ENCODE data around the gene LIG3. TPM values are rescaled to one million over a fixed set of nuclear protein-coding genes. Genes with fewer than 3 reads are reported as not detected.

Gene LIG3
- polyA plus RNA-seq, 1 of the 3 experiments (the other 2 are of a cell fraction): 25.7 TPM

GRCh38 chr17:35021520-35022380 lies 41.4 kb downstream of the LIG3 start:
- POLR2A ChIA-PET: no interaction called here
- Histone ChIP-seq H4K20me1 (ENCODE audit: insufficient read depth) (no peaks in the 10 kb centered on the region), H3K4me2 (peak overlapping the region; percentile 70; the same call in 1 of the 2 replicates), H3K4me3 (ENCODE audit: low read depth in 2 of 2, low read length in 1 of 2) (no peak overlapping the region), H3K79me2 (ENCODE audit: insufficient read depth) (no peaks in the 10 kb centered on the region; the same call in 1 of the 2 replicates), H3K27ac (ENCODE audit: low read depth in 2 of 2, low read length in 1 of 2) (peak overlapping the region in 1 of 2 experiments; percentile 93; a peak in 3 of 4 replicates), H3K4me1 (ENCODE audit: control insufficient read depth in 1 of 2, insufficient read depth in 2 of 2, low read depth in 1 of 2, low read length in 1 of 2) (peaks cover 0 to 23% of the 10 kb centered on the region in 2 experiments; a peak in 3 of 4 replicates), H3F3A (replicated peaks; ENCODE audit: insufficient read depth) (peaks cover 33% of the 10 kb centered on the region), H3K27me3 (ENCODE audit: insufficient read depth) (no peaks in the 10 kb centered on the region), H3K36me3 (replicated peaks in 1 of 2; ENCODE audit: control insufficient read depth in 1 of 2, insufficient read depth in 2 of 2, low read length in 1 of 2) (peaks cover 10 to 30% of the 10 kb centered on the region in 2 experiments), H3K9ac (peak overlapping the region; percentile 70), H3K9me3 (no peaks in the 10 kb centered on the region), H2AFZ (ENCODE audit: low read depth) (no peak overlapping the region), H3K9me2 (no peaks in the 10 kb centered on the region)
- TF ChIP-seq NRF1 (IDR thresholded peaks at IDR 0.05; ENCODE audit: low read depth, low read length): no peak
- TF ChIP-seq RCOR1 (IDR thresholded peaks at IDR 0.05; ENCODE audit: low read length): no peak
- no peak for TF ChIP-seq RXRA (IDR thresholded peaks at IDR 0.05; ENCODE audit: borderline replicate concordance, low read depth)
- no peak for TF ChIP-seq POLR2AphosphoS5 (IDR thresholded peaks at IDR 0.05; ENCODE audit: low read depth, low read length)
- TF ChIP-seq JUND (IDR thresholded peaks at IDR 0.05): no peak
- TF ChIP-seq ZBTB33 (IDR thresholded peaks at IDR 0.05; ENCODE audit: borderline replicate concordance, low read depth): no peak
- TF ChIP-seq SMC3 (IDR thresholded peaks at IDR 0.05; ENCODE audit: low read depth, low read length): no peak
- TF ChIP-seq FOXJ3 (CRISPR knock-in tag; IDR thresholded peaks at IDR 0.05): no peak
- no peak for TF ChIP-seq CHD2 (IDR thresholded peaks at IDR 0.05; ENCODE audit: low read length, partially characterized antibody)
- no peak for TF ChIP-seq USF2 (IDR thresholded peaks at IDR 0.05; ENCODE audit: borderline replicate concordance, low read depth, low read length)
- no peak for TF ChIP-seq RAD21 (IDR thresholded peaks at IDR 0.05; ENCODE audit: low read length)
- TF ChIP-seq MEF2A (IDR thresholded peaks at IDR 0.05; ENCODE audit: borderline replicate concordance, low read depth): no peak
- no peak for TF ChIP-seq SIN3A (IDR thresholded peaks at IDR 0.05; ENCODE audit: borderline replicate concordance, low read depth, low read length)
- no peak for TF ChIP-seq EZH2phosphoT487 (IDR thresholded peaks at IDR 0.05; ENCODE audit: borderline replicate concordance, low read depth)
- no peak for TF ChIP-seq MXI1 (IDR thresholded peaks at IDR 0.05; ENCODE audit: low read depth, low read length)
- no peak for TF ChIP-seq USF1 (IDR thresholded peaks at IDR 0.05; ENCODE audit: borderline replicate concordance, low read depth)
- TF ChIP-seq PBX3 (IDR thresholded peaks at IDR 0.05): no peak
- TF ChIP-seq ELF1 (IDR thresholded peaks at IDR 0.05): no peak
- no peak for TF ChIP-seq MAX (IDR thresholded peaks at IDR 0.05; ENCODE audit: low read depth)
- WGBS (ENCODE audit: low lambda C conversion rate): 97% methylated on average over 10 of the region's 11 CpGs
- no peak for DNase-seq
- CTCF ChIA-PET: interaction anchor here (0.8 to 2.6 kb wide), 3 partner anchors 8 to 20 kb away, joined by 3 to 13 read pairs (median 3); no protein-coding TSS in a partner anchor

All from SK-N-SH (cell line).